Keratinocyte (primary cell): ENCODE measurements around the gene RARS2. TPM values are rescaled to one million over a fixed set of nuclear protein-coding genes. Genes with fewer than 3 reads are reported as not detected.

ENCODE experiments used
- DNase-seq: peaks from one replicate; pipeline ENCODE4 v3.0.0-alpha.2; 2011; ENCODE audit warnings: low read depth, missing footprints, low spot score
- FAIRE-seq: peaks from 2 replicates; lab custom pipeline; 2011; peaks lifted over from hg19 to GRCh38; lab: Jason Lieb, UNC
- H2AFZ ChIP-seq: 2 replicates; pipeline ENCODE4 v1.6.0; 2012; ENCODE audit warnings: low read length, control low read depth, inconsistent platforms; ENCODE audit not compliant: control insufficient read depth
- H3K27ac ChIP-seq: 2 replicates; pipeline ENCODE4 v1.5.1; 2011; ENCODE audit warnings: low read length; ENCODE audit not compliant: control insufficient read depth, insufficient read depth
- H3K27me3 ChIP-seq: 3 replicates; pipeline ENCODE4 v1.6.0; 2011; ENCODE audit warnings: low read length; ENCODE audit not compliant: control insufficient read depth, insufficient read depth; ENCODE audit errors: extremely low read depth
- H3K36me3 ChIP-seq, 2 experiments: 2 replicates in 1 of 2; 3 replicates in 1 of 2; pipeline ENCODE4 v1.5.1; 2011; ENCODE audit warnings: low read length in 2 of 2, mild to moderate bottlenecking in 1 of 2; ENCODE audit not compliant: control insufficient read depth in 2 of 2, insufficient read depth in 2 of 2; ENCODE audit errors: extremely low read depth in 1 of 2
- H3K4me1 ChIP-seq: 3 replicates; pipeline ENCODE4 v1.5.1; 2011; ENCODE audit warnings: low read length; ENCODE audit not compliant: control insufficient read depth, insufficient read depth; ENCODE audit errors: extremely low read depth
- H3K4me2 ChIP-seq: 3 replicates; pipeline ENCODE4 v1.6.0; 2011; ENCODE audit warnings: low read depth, low read length; ENCODE audit not compliant: control insufficient read depth, insufficient read depth; ENCODE audit errors: extremely low read depth
- H3K4me3 ChIP-seq, 3 experiments: fragments of 200-600 bp in 1 of 3; sonication (generic) in 1 of 3; 2 replicates in 2 of 3; 3 replicates in 1 of 3; pipeline ENCODE4 v1.5.1; 2011 to 2016; ENCODE audit warnings: low read length in 3 of 3, mild to moderate bottlenecking in 3 of 3, control low read depth in 2 of 3, inconsistent platforms in 1 of 3, low read depth in 1 of 3, mixed read lengths in 1 of 3, mixed run types in 1 of 3, moderate library complexity in 1 of 3; ENCODE audit not compliant: control insufficient read depth in 2 of 3, insufficient read depth in 2 of 3; ENCODE audit errors: extremely low read depth in 1 of 3
- H3K79me2 ChIP-seq: 2 replicates; pipeline ENCODE4 v1.6.0; 2012; ENCODE audit warnings: low read length; ENCODE audit not compliant: control insufficient read depth, insufficient read depth
- H3K9ac ChIP-seq: 3 replicates; pipeline ENCODE4 v1.6.0; 2011; ENCODE audit warnings: low read length; ENCODE audit not compliant: control insufficient read depth, insufficient read depth; ENCODE audit errors: extremely low read depth
- H3K9me1 ChIP-seq: 3 replicates; pipeline ENCODE4 v1.6.0; 2011; ENCODE audit warnings: low read length; ENCODE audit not compliant: control insufficient read depth, insufficient read depth; ENCODE audit errors: extremely low read depth
- H3K9me3 ChIP-seq: 2 replicates; pipeline ENCODE4 v1.5.1; 2012; ENCODE audit warnings: low read depth, low read length; ENCODE audit not compliant: control insufficient read depth
- H4K20me1 ChIP-seq: 3 replicates; pipeline ENCODE4 v1.6.0; 2011; ENCODE audit warnings: low read length; ENCODE audit not compliant: control insufficient read depth, insufficient read depth; ENCODE audit errors: extremely low read depth
- EZH2 ChIP-seq: IDR thresholded peaks from one replicate; pipeline ENCODE4 v1.6.1; 2012; ENCODE audit warnings: inconsistent platforms, mild to moderate bottlenecking, low read length, moderate library complexity
- dilution Hi-C: fragments of 300-500 bp; cut with MboI; formaldehyde crosslinking; loops from one replicate; pipeline ENCODE4 v1.7.0; 2020; ENCODE audit warnings: low sequenced_read_pairs; ENCODE audit not compliant: extremely low pct_ligation_motif_present
- polyA plus RNA-seq, 5 experiments: library from polyadenylated mRNA; depleted of rRNA in 3 of 5; stranded (reverse) in 3 of 5; stranded (forward) in 1 of 5; unstranded in 1 of 5; fragments of >200 nt; gene quantifications; 1 replicate in 1 of 5; 2 replicates in 3 of 5; 3 replicates in 1 of 5; pipeline versions ENCODE4 v1.2.1 to v1.2.3, GENCODE V29; 2011 to 2012; ENCODE audit warnings: missing spikeins in 2 of 5, low read depth in 1 of 5, low replicate concordance in 1 of 5
- TF ChIP-seq, protein P1 (sequence below), 3 experiments: IDR thresholded peaks in 1 of 3; conservative IDR thresholded peaks in 1 of 3; optimal IDR thresholded peaks in 1 of 3; 2 replicates in 2 of 3; 3 replicates in 1 of 3; pipeline versions ENCODE3 to v1.5.1; 2011; ENCODE audit warnings: low read length in 3 of 3, mild to moderate bottlenecking in 3 of 3, moderate library complexity in 2 of 3, control low read depth in 1 of 3, inconsistent platforms in 1 of 3; ENCODE audit not compliant: insufficient read depth in 2 of 3; ENCODE audit errors: extremely low read depth in 1 of 3

Gene RARS2
- polyA plus RNA-seq, 1 donor (not counting 4 experiments of a cell fraction or from before 2014, with no cell fraction given): 20.3 TPM

DNA sequence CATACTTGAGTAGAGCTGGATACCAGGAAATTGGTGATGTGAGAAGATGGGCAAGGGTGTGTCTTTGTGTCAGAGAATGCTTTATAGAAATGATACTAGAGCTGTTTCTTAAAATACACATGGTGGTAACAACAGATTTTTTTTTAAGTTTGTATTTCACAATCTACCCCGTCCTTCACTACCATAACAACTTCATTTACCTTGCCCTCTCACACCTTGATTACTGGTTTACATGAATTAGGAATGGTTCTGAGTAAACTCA is 45.4 kb downstream of the RARS2 start:
- Histone ChIP-seq H3K4me3 (no peak overlapping the region), H3K4me2 (no peak overlapping the region), H3K9me3 (no peaks in the 10 kb centered on the region), H3K79me2 (no peaks in the 10 kb centered on the region), H3K9ac (no peak overlapping the region), H2AFZ (no peak overlapping the region), H4K20me1 (no peaks in the 10 kb centered on the region), H3K27me3 (no peaks in the 10 kb centered on the region), H3K36me3 (peaks cover 11 to 15% of the 10 kb centered on the region in 2 experiments), H3K9me1 (no peaks in the 10 kb centered on the region), H3K27ac (no peak overlapping the region), H3K4me1 (no peaks in the 10 kb centered on the region)
- FAIRE-seq (no peak), DNase-seq (no peak)
- TF ChIP-seq EZH2: no peak
- TF ChIP-seq, protein P1, sequence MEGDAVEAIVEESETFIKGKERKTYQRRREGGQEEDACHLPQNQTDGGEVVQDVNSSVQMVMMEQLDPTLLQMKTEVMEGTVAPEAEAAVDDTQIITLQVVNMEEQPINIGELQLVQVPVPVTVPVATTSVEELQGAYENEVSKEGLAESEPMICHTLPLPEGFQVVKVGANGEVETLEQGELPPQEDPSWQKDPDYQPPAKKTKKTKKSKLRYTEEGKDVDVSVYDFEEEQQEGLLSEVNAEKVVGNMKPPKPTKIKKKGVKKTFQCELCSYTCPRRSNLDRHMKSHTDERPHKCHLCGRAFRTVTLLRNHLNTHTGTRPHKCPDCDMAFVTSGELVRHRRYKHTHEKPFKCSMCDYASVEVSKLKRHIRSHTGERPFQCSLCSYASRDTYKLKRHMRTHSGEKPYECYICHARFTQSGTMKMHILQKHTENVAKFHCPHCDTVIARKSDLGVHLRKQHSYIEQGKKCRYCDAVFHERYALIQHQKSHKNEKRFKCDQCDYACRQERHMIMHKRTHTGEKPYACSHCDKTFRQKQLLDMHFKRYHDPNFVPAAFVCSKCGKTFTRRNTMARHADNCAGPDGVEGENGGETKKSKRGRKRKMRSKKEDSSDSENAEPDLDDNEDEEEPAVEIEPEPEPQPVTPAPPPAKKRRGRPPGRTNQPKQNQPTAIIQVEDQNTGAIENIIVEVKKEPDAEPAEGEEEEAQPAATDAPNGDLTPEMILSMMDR (optimal IDR thresholded peaks at IDR 0.05 in 1 of 3, IDR thresholded peaks at IDR 0.05 in 1 of 3, conservative IDR thresholded peaks at IDR 0.05 in 1 of 3; ENCODE audit: extremely low read depth in 1 of 3, insufficient read depth in 2 of 3, low read length in 3 of 3): no peak
- dilution Hi-C loops: no loop called here

DNA sequence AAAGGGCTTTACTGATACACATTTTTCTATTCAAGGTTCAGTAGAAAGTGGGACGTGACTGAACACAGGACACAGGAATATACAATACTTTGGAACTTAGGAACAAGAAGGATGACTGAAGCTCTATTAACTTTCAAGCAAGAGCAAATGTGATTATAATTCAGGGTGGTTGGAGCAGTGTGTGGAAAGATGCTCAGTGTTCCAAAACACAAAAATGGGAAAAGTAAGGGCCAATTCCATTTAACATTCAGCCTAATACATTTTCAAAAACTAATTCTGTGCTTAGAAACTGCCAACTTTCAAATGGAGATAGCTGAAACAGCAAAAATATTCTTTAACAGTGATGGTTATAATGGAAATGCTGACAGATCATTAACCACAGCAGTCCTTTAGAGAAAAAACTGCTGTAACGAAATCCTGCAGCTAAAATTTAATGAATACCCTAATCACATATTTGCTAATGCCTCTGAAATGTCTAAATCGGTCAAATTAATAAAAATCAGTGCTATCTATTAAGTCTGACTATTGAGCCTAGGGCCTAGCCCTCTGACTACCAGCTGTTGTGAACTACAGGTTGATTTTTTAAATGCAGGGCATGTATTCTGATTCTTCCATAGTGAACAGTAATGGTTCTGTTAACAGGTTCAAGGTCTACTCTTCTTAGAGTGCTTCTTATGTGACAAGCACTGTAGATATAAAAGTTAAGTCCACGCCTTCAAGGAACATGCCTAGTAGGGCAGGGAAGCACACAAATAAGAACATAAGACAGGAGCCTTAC is 45.9 kb downstream of the RARS2 start:
- Histone ChIP-seq H3K9me3 (no peaks in the 10 kb centered on the region), H3K4me1 (no peaks in the 10 kb centered on the region), H3K9me1 (no peaks in the 10 kb centered on the region), H3K9ac (no peak overlapping the region), H4K20me1 (no peaks in the 10 kb centered on the region), H3K4me2 (no peak overlapping the region), H3K27ac (no peak overlapping the region), H3K4me3 (no peak overlapping the region), H2AFZ (no peak overlapping the region), H3K36me3 (peaks cover 11 to 13% of the 10 kb centered on the region in 2 experiments), H3K27me3 (no peaks in the 10 kb centered on the region), H3K79me2 (no peaks in the 10 kb centered on the region)
- dilution Hi-C loops: no loop called here
- DNase-seq (no peak), FAIRE-seq (no peak)
- TF ChIP-seq, protein P1 (optimal IDR thresholded peaks at IDR 0.05 in 1 of 3, IDR thresholded peaks at IDR 0.05 in 1 of 3, conservative IDR thresholded peaks at IDR 0.05 in 1 of 3; ENCODE audit: extremely low read depth in 1 of 3, insufficient read depth in 2 of 3, low read length in 3 of 3): no peak
- no peak for TF ChIP-seq EZH2
